HG03045 (cell line): Measurements from ENCODE around the gene SRRM5.

Experiments
- ATAC-seq: cut with Tn5 transposase; IDR thresholded peaks from one replicate; pipeline ENCODE4 v1.9.1; 2021; ENCODE audit warnings: mild to moderate bottlenecking, moderate library complexity; ENCODE audit not compliant: unreplicated experiment

SRRM5 gene

GRCh38 chr19:43664018-43664417 is 52.1 kb downstream of the SRRM5 start:
- ATAC-seq = no peak
